Activated naive CD4-positive, alpha-beta T cell treated with anti-CD3 and anti-CD28 coated beads, Interleukin-2, amount 50 U/mL, for 24 hours (primary cell): ENCODE measurements around the gene NEURL3.

Experiments
- H3K27ac Mint-ChIP-seq: one replicate; pipeline ENCODE4 v1.8.0; 2021; ENCODE audit warnings: mild to moderate bottlenecking, mixed read lengths
- H3K27me3 Mint-ChIP-seq: one replicate; pipeline ENCODE4 v1.8.0; 2021; ENCODE audit warnings: mixed read lengths
- H3K36me3 Mint-ChIP-seq: one replicate; pipeline ENCODE4 v1.8.0; 2021; ENCODE audit warnings: mixed read lengths
- H3K4me1 Mint-ChIP-seq: one replicate; pipeline ENCODE4 v1.8.0; 2021; ENCODE audit warnings: mixed read lengths
- H3K4me3 Mint-ChIP-seq: one replicate; pipeline ENCODE4 v1.8.0; 2021; ENCODE audit warnings: mild to moderate bottlenecking, mixed read lengths
- H3K9me3 Mint-ChIP-seq: one replicate; pipeline ENCODE4 v1.8.0; 2021; ENCODE audit warnings: mixed read lengths

NEURL3 gene

DNA sequence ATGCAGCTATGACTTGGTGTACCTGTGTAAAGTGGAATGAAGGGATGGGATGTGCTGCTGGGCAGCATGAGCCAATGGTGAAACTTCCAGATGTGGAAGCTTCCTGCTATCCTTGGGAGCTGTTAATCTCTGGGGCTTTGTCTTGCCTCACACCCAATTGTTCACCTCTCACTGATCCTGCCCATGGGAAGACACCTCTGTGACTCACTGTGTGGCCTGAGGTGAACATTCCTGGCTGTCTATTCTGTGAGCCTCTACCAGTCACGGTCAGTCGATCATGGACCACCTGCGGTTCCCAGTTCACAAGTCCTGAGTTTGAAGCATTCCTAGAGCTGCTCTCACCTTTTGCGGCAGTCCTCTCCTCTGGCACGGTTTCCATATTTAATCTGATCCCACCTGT is 12.1 kb downstream of the NEURL3 start:
- Mint-ChIP-seq H3K9me3 (peaks cover 4% of the 10 kb centered on the region), H3K27me3 (no peaks in the 10 kb centered on the region), H3K36me3 (no peaks in the 10 kb centered on the region), H3K27ac (no peak overlapping the region), H3K4me1 (peaks cover 12% of the 10 kb centered on the region), H3K4me3 (no peak overlapping the region)

DNA sequence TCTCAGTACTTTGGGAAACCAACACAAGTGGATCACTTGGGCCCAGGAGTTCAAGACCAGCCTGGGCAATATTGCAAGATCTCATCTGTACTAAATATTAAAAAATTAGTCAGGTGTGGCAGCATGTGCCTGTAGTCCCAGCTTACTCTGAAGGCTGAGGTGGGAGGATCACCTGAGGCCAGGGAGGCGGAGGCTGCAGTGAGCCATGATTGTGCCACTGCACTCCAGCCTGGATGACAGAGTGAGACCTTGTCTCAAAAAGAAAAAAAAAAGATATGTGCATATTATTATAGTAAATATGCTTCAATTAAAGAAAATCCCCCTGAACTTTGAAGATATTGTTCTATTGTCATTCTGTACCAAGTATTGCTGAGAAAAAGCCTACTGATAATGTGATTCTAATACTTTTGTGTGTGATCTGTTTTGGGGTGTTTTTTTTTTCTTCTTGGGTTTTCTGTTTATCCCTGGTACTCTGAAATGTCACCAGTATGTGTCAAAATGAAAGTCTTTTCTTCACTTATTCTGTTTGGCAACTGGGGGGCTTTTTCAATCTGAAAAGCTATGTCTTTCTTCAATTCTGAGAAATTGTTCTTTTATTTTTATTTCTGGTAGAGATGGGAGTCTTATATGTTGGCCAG is 13.2 kb downstream of the NEURL3 start:
- Mint-ChIP-seq H3K4me1 (peaks cover 17% of the 10 kb centered on the region), H3K9me3 (peaks cover 4% of the 10 kb centered on the region), H3K36me3 (no peaks in the 10 kb centered on the region), H3K4me3 (no peak overlapping the region), H3K27me3 (no peaks in the 10 kb centered on the region), H3K27ac (peak overlapping the region; percentile 52)

DNA sequence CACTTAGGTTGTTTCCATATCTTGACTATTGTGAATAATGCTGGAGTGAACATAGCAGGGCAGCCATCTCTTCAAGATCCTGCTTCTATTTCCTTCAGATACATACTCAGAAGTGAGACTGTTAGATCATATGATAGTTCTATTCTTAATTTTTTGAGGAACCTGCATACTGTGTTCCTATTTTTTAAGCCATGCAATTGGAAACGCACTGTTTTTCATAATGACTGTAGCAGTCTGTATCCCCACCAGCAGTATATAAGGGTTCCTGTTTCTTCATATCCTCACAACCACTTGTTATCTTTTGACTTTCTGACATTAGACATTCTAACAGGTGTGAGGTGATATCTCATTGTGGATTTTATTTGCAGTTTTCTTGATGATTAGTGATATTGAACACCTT is 15.5 kb downstream of the NEURL3 start:
- Mint-ChIP-seq H3K27ac (peak overlapping the region; percentile 63), H3K4me1 (peaks cover 40% of the 10 kb centered on the region), H3K4me3 (no peak overlapping the region), H3K27me3 (no peaks in the 10 kb centered on the region), H3K36me3 (no peaks in the 10 kb centered on the region), H3K9me3 (peaks cover 4% of the 10 kb centered on the region)

DNA sequence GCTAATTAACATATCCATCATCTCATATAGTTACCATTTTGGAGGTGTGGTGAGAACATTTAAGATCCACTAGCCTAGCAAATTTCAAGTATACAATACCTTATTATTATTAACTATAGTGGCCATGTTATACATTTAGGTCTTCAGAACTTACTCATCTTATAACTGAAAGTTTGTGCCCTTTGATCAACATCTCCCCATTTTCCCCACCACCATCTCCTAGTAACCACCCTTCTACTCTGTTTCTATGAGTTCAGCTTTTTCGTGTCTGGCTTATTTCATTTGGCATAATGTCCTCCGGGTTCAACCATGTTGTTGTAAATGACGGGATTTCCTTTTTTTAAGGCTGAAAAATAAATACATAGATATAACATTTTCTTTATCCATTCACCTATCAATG is 15.9 kb downstream of the NEURL3 start:
- H3K27ac Mint-ChIP-seq: peak overlapping the region; percentile 63
- peaks cover 43% of the 10 kb centered on the region for H3K4me1 Mint-ChIP-seq
- no peak overlapping the region for H3K4me3 Mint-ChIP-seq
- H3K9me3 Mint-ChIP-seq: peaks cover 2% of the 10 kb centered on the region
- no peaks in the 10 kb centered on the region for H3K27me3 Mint-ChIP-seq
- H3K36me3 Mint-ChIP-seq: no peaks in the 10 kb centered on the region

DNA sequence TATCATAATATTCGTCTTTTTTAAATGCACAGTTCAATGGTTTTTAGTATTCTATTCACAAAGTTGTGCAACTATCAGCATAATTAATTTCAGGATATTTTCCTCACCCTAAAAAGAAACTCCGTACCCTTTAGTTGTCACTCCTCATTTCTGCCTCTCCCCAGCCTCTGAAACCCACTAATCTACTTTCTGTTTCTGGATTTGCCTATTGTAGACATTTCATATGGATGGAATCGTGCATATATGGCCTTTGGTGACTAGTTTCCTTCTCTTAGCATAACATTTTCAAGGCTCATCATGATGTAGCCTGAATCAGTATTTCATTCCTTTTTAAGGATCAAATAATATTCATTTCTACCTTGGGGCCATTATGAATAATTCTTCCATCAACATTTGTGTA is 18.5 kb downstream of the NEURL3 start:
- Mint-ChIP-seq H3K9me3 (no peaks in the 10 kb centered on the region), H3K4me1 (peaks cover 39% of the 10 kb centered on the region), H3K27ac (peak overlapping the region; percentile 100), H3K27me3 (no peaks in the 10 kb centered on the region), H3K4me3 (peak overlapping the region; percentile 93), H3K36me3 (no peaks in the 10 kb centered on the region)

DNA sequence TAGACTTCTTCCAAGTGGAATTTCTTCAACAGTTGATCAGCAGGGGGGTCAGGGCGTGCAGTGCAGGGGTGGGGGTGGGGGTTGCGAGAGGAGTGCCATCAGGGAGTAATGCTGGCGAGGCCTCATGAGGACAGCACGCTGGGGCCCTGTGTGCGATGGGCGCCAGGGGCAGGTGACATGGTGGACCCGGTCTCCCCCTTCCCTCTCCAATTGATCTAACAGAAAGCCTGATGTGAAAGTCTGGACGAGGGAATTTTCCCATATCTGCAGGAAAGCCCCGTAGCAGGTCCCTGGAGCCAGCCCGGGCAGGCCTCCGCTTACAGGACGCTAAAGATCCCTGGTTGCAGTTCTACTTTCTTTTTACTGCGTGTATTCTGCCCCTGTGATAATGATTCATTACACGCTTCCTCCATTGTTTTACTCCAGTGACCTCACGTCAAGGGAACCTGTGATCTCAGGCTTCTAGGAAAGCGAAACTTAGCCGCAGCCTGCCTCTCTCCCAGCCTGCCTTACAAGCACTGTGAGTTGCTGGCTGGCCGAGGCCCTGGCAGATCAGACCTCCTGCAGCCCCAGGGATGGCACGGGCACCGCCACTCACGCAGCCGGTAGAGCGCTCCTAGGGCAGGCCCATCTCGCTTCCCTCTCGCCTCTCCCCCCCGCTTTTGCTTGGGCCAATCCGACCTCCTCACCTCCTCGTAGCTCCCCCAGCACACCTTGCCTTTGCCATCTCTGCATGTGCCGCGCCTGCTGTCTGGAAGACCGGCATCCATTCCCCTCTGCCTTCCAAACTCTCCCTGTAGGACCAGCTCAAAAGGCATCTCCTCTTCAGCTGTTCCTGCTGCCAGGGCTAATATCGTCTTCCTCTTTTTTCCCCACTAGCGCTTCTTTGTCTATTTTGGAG is 19.2 kb downstream of the NEURL3 start:
- peak overlapping the region; percentile 100 for H3K27ac Mint-ChIP-seq
- no peaks in the 10 kb centered on the region for H3K9me3 Mint-ChIP-seq
- H3K4me3 Mint-ChIP-seq: peak overlapping the region; percentile 93
- no peaks in the 10 kb centered on the region for H3K36me3 Mint-ChIP-seq
- peaks cover 39% of the 10 kb centered on the region for H3K4me1 Mint-ChIP-seq
- no peaks in the 10 kb centered on the region for H3K27me3 Mint-ChIP-seq

DNA sequence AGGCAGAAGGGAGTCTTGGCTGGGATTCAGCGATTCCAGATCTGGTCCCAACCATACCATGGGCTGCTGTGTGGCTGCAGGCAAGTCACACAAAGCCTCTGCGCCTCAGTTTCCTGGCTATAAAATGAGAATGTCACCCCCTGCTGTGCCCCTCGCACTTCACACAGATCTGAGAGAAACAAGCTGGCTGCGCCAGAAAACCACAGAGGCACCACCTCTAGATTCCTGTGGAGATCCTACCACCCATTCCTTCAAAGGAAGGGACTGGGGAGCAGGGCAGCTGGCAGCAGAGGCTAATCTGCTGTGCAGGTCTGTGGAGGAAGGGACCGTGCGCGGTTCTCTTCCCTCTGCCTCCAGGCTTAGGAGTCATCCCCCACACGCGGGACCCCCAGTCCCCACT is 19.8 kb downstream of the NEURL3 start:
- Mint-ChIP-seq H3K27me3 (peaks cover 1% of the 10 kb centered on the region), H3K9me3 (no peaks in the 10 kb centered on the region), H3K4me3 (peak overlapping the region; percentile 93), H3K36me3 (no peaks in the 10 kb centered on the region), H3K4me1 (peaks cover 39% of the 10 kb centered on the region), H3K27ac (peak overlapping the region; percentile 100)

DNA sequence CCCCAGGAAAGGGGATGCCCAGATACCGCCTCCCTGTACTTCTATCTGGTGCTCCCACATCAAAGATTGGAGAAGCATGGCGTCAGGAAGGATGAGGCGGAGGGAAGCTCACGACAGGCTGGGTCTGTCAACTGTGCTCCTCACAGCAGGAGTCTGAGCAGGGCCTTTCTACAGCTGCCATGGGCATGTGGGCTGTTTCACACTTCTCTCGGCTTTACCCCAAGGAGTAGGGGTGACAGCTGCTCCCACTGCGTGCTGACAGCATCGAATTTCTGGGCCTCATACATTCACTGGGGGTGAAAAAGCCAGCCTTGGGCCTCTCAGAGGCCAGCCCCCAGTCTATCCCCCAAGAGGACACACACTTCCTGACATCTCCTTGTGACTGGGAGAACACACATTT is 21.1 kb downstream of the NEURL3 start:
- Mint-ChIP-seq H3K36me3 (no peaks in the 10 kb centered on the region), H3K9me3 (no peaks in the 10 kb centered on the region), H3K4me1 (peaks cover 34% of the 10 kb centered on the region), H3K4me3 (no peak overlapping the region), H3K27me3 (peaks cover 1% of the 10 kb centered on the region), H3K27ac (no peak overlapping the region)

DNA sequence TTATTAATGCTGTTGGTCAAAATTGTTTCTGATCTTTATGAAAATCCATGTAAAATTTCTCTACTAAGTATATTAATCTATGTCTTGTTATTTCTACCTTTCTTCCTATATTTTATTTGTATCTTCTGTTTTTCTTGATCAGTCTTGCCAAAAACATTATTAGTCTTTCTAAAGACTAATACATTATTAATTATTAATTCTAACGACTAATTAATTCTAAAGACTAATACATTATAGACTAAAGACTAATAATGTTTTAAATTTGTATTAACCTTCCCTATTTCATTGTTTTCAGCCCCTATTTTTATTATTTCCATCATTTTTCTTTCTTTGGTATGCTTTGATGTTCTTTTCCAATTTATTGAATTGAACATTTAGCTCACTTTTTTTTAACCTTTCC is 27.7 kb downstream of the NEURL3 start:
- Mint-ChIP-seq H3K4me1 (no peaks in the 10 kb centered on the region), H3K36me3 (no peaks in the 10 kb centered on the region), H3K9me3 (no peaks in the 10 kb centered on the region), H3K27me3 (peaks cover 5% of the 10 kb centered on the region), H3K27ac (no peak overlapping the region), H3K4me3 (no peak overlapping the region)

DNA sequence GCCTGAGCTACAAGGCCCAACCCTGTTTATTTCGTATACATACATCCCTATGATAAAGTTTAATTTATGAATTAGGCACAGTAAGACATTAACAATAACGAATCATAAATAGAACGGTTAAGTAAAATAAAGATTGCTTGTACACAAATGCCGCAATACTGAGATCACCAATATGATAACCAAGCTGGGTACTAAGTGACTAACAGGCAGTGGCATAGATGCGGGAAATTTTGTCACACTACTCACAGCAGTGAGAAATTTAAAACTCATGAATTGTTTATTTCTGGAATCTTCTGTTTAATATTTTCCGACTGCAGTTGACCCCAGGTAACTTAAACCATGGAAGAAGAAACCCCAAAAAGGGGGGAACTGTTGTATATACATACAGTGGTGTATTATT is 33.4 kb downstream of the NEURL3 start:
- no peaks in the 10 kb centered on the region for H3K9me3 Mint-ChIP-seq
- peaks cover 4% of the 10 kb centered on the region for H3K4me1 Mint-ChIP-seq
- no peaks in the 10 kb centered on the region for H3K36me3 Mint-ChIP-seq
- H3K27ac Mint-ChIP-seq: no peak overlapping the region
- H3K27me3 Mint-ChIP-seq: peaks cover 2% of the 10 kb centered on the region
- H3K4me3 Mint-ChIP-seq: no peak overlapping the region

DNA sequence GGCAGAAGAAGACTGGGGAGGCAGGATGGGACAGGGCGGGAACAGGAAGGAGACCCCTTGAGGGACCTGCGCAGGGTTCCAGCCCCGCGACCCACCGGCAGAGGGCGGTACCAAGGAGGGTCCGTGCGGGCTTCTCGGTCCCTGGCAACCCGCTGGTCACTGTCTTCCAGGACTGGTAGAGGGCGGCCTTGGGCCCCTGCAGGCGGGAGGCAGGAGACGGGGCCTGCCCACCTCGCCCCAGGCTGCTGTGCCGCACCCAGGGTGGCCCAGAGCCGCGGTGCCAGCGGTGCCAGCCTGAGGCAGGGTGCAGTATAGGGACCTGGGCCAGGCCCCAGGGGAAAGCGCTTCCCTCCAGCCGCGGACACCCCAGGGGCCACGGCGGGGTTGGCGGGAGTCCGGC is 34.5 kb downstream of the NEURL3 start:
- Mint-ChIP-seq H3K4me3 (no peak overlapping the region), H3K9me3 (no peaks in the 10 kb centered on the region), H3K27me3 (peaks cover 2% of the 10 kb centered on the region), H3K36me3 (no peaks in the 10 kb centered on the region), H3K27ac (no peak overlapping the region), H3K4me1 (peaks cover 4% of the 10 kb centered on the region)

DNA sequence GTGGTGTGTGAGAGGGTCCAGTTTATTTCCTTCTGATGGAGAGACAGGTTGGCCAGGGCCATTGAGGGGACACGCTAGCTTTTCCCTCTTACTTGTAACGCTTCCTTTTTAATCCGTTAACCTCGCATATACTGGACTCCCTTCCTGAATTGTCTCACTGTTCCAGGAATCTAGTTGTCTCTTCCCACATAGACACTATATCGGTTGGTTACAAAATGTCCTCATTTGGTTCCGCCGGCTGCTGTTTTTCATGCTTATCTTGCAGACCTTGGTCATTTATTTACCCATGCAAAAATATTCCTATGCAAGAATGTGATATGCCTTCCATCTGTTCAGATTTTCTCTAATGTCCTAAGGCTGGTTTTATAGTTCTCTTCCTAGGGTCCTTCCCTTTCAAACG is 35.0 kb downstream of the NEURL3 start:
- peaks cover 2% of the 10 kb centered on the region for H3K27me3 Mint-ChIP-seq
- H3K4me1 Mint-ChIP-seq: peaks cover 4% of the 10 kb centered on the region
- no peak overlapping the region for H3K4me3 Mint-ChIP-seq
- no peaks in the 10 kb centered on the region for H3K9me3 Mint-ChIP-seq
- H3K27ac Mint-ChIP-seq: no peak overlapping the region
- H3K36me3 Mint-ChIP-seq: no peaks in the 10 kb centered on the region

DNA sequence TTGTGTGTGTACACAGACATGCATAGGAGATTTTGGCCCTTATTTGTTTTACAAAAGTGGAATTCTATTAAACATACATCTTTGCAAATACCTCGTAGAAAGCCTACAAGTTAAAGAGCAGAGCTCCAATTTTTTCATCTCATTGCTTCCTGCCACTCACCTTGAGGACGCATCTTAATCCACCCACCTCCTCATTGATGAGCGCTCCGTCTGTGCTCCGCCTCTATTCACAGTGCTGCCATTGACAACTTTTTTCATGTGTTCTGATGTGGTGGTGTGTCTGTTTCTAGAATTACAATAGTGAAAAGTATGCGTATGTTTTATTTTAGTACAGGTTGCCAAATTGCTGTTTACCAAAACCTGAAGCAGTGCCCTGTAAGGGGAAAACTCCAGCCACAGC is 36.3 kb downstream of the NEURL3 start:
- Mint-ChIP-seq H3K27me3 (peaks cover 2% of the 10 kb centered on the region), H3K36me3 (no peaks in the 10 kb centered on the region), H3K27ac (no peak overlapping the region), H3K4me3 (no peak overlapping the region), H3K4me1 (peaks cover 4% of the 10 kb centered on the region), H3K9me3 (no peaks in the 10 kb centered on the region)

DNA sequence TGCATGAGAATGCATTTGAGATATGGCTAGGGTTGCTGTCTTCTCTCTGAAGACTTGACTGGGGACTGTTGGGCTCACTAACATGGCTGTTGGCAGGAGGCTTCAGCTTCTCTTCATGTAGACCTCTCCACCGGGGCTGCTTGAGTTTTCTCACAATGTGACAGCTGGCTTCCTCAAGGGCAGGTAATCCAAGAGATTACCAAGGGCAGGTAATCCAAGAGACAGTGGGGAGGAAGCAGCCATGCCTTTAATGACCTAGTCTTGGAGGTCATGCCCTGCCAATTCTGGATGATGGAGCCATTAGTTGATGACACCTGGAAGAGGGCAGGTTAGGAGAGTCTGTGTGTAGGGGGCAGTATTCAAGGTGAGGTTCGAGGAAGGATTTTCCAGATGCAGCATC is 40.5 kb downstream of the NEURL3 start:
- H3K4me1 Mint-ChIP-seq: no peaks in the 10 kb centered on the region
- H3K36me3 Mint-ChIP-seq: no peaks in the 10 kb centered on the region
- no peak overlapping the region for H3K27ac Mint-ChIP-seq
- no peak overlapping the region for H3K4me3 Mint-ChIP-seq
- no peaks in the 10 kb centered on the region for H3K9me3 Mint-ChIP-seq
- no peaks in the 10 kb centered on the region for H3K27me3 Mint-ChIP-seq

DNA sequence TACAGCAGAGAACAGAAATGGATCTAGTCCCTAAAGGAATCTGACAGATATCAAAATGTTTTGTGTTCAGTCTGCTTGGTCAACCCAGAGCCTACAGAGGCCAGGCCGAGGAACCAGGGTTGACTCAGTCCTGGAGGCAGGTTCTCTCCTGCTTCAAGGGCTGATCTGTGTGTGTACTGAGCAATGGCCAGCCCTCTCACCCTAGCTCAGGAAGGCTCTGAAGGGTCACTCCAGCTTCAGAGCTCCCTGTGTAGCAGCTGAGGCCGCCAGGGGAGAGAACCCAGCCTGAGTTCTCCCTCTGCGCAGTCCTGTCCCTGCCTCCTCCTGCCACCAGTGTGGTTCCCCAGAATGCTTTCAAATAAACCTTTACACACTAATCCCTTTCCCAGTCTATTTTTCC is 41.1 kb downstream of the NEURL3 start:
- H3K27ac Mint-ChIP-seq: no peak overlapping the region
- H3K36me3 Mint-ChIP-seq: no peaks in the 10 kb centered on the region
- no peaks in the 10 kb centered on the region for H3K4me1 Mint-ChIP-seq
- no peak overlapping the region for H3K4me3 Mint-ChIP-seq
- H3K27me3 Mint-ChIP-seq: no peaks in the 10 kb centered on the region
- no peaks in the 10 kb centered on the region for H3K9me3 Mint-ChIP-seq

DNA sequence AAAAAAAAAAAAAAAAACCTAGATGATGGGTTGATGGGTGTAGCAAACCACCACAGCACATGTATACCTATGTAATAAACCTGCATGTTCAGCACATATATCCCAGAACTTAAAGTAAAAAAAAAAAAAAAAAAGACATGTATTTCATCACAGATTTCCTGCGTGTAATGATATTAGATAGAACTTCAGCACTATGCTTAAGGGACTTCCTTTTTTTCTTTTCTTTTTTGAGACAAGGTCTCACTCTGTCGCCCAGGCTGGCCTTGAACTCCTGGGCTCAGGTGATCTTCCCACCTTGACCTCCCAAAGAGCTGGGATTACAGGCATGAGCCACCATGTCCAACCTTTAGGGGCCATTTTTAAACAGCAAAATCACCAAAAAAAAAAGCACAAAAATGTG is 42.0 kb downstream of the NEURL3 start:
- H3K4me3 Mint-ChIP-seq: no peak overlapping the region
- no peaks in the 10 kb centered on the region for H3K4me1 Mint-ChIP-seq
- H3K27ac Mint-ChIP-seq: no peak overlapping the region
- H3K27me3 Mint-ChIP-seq: no peaks in the 10 kb centered on the region
- H3K36me3 Mint-ChIP-seq: no peaks in the 10 kb centered on the region
- H3K9me3 Mint-ChIP-seq: no peaks in the 10 kb centered on the region
